Measurements from ENCODE around the gene PTPRM.

The PTPRM gene

GRCh38 chr18:8176554-8176953 is 609.4 kb downstream of the PTPRM start:
- Mint-ChIP-seq H3K9me3 (peaks cover 8% of the 10 kb centered on the region), H3K27me3 (no peaks in the 10 kb centered on the region), H3K4me1 (no peaks in the 10 kb centered on the region), H3K27ac (no peak overlapping the region), H3K4me3 (no peak overlapping the region), H3K36me3 (no peaks in the 10 kb centered on the region)
- CTCF ChIA-PET = no interaction called here
- no peak for DNase-seq

- no peak for DNase-seq
- Mint-ChIP-seq H3K4me1 (no peaks in the 10 kb centered on the region), H3K27me3 (no peaks in the 10 kb centered on the region), H3K27ac (no peak overlapping the region), H3K9me3 (peaks cover 8% of the 10 kb centered on the region), H3K4me3 (no peak overlapping the region), H3K36me3 (no peaks in the 10 kb centered on the region)
- CTCF ChIA-PET = no interaction called here
Observed at GRCh38 chr18:8177330-8178016, 610.4 kb downstream of the PTPRM start.

DNA sequence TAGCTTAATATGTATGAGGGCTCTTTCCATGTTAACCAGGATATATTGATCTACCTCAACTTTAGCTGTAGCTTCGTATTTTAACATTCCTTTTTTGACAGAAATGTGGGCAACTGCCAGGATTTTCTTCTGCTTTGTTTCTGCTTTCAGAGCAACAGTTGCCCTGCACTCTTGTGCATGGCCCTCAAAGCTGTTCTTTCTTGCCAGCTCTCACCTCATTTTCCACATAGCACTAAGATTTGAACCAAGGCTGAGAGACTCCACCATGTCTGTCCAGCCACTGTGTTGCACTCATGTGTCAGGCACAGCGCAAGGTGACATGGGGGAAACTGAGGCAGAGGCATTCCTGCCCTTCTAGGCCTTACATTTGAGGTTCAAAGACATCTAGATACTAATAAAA is 619.3 kb downstream of the PTPRM start:
- H3K36me3 Mint-ChIP-seq = no peaks in the 10 kb centered on the region
- H3K9me3 Mint-ChIP-seq = no peaks in the 10 kb centered on the region
- CTCF ChIA-PET = no interaction called here
- H3K27me3 Mint-ChIP-seq = no peaks in the 10 kb centered on the region
- no peak for DNase-seq
- no peak overlapping the region for H3K27ac Mint-ChIP-seq
- no peaks in the 10 kb centered on the region for H3K4me1 Mint-ChIP-seq
- H3K4me3 Mint-ChIP-seq = no peak overlapping the region

DNA sequence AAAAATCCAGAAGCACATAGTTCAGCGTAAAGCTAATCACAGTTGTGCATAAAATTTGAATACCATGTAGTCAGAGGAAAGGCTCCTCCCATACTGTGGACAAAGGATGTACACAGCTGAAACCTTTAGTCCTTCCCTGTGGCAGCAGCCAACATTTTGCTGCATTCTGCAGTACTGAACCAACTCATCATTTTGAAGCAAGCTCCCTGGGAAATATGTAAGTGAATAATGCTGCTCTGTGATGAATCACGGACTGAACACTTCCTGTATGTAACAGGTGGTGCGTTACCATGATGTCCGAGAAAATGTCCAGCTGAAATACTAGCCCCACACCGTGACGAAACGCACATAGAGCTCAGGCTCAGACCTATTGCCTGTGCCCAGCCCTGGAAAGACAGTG is 621.1 kb downstream of the PTPRM start:
- Mint-ChIP-seq H3K36me3 (no peaks in the 10 kb centered on the region), H3K9me3 (no peaks in the 10 kb centered on the region), H3K4me3 (no peak overlapping the region), H3K4me1 (no peaks in the 10 kb centered on the region), H3K27me3 (no peaks in the 10 kb centered on the region), H3K27ac (no peak overlapping the region)
- CTCF ChIA-PET = no interaction called here
- DNase-seq = no peak

DNA sequence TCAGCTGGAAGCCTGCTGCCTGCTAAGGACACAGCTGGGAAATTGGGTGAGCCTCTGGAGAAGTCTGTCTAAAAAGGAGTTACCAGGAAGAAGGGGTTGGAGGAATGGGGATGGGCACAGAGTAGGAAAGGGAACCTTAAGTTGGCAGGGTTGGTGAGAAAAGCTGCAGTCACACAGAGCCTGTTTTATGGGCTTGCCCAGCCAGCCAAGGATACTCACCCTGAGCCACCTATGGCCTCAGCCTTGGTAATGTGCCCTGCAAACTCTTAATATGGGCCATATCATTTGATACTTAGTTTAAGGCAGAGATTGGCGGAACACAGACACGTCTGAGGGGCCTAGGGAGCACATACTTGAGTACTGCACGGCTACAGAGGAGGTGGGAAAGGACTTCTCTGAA is 623.9 kb downstream of the PTPRM start:
- H3K4me1 Mint-ChIP-seq = no peaks in the 10 kb centered on the region
- no peak overlapping the region for H3K4me3 Mint-ChIP-seq
- DNase-seq = no peak
- no peaks in the 10 kb centered on the region for H3K9me3 Mint-ChIP-seq
- no peaks in the 10 kb centered on the region for H3K36me3 Mint-ChIP-seq
- no peaks in the 10 kb centered on the region for H3K27me3 Mint-ChIP-seq
- CTCF ChIA-PET = no interaction called here
- H3K27ac Mint-ChIP-seq = no peak overlapping the region

- H3K36me3 Mint-ChIP-seq = no peaks in the 10 kb centered on the region
- no peak for DNase-seq
- no peaks in the 10 kb centered on the region for H3K4me1 Mint-ChIP-seq
- H3K4me3 Mint-ChIP-seq = no peak overlapping the region
- no peak overlapping the region for H3K27ac Mint-ChIP-seq
- CTCF ChIA-PET = no interaction called here
- H3K27me3 Mint-ChIP-seq = no peaks in the 10 kb centered on the region
- no peaks in the 10 kb centered on the region for H3K9me3 Mint-ChIP-seq
Observed at GRCh38 chr18:8194431-8194830, 627.3 kb downstream of the PTPRM start.

DNA sequence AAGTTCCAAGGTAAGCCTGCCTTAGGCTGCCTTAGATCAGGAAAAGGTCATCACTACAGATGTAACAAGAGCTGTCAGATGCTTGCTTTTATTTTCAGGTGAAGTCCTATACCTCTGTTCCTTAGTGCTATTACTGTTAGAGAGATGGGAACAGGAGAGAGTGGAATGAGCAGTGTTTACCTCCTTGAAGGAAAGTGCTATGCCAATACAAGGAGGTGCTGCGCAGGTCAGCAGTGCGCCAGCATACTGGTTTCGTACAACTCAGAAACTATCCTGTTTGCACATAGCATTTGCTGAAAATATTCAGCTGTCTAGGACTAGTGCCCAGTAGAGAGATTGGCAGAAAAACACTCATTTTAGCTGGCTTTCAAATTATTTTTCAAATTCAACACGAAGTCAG is 629.1 kb downstream of the PTPRM start:
- DNase-seq = no peak
- Mint-ChIP-seq H3K4me1 (no peaks in the 10 kb centered on the region), H3K4me3 (no peak overlapping the region), H3K27me3 (no peaks in the 10 kb centered on the region), H3K9me3 (no peaks in the 10 kb centered on the region), H3K27ac (no peak overlapping the region), H3K36me3 (no peaks in the 10 kb centered on the region)
- CTCF ChIA-PET = no interaction called here

DNA sequence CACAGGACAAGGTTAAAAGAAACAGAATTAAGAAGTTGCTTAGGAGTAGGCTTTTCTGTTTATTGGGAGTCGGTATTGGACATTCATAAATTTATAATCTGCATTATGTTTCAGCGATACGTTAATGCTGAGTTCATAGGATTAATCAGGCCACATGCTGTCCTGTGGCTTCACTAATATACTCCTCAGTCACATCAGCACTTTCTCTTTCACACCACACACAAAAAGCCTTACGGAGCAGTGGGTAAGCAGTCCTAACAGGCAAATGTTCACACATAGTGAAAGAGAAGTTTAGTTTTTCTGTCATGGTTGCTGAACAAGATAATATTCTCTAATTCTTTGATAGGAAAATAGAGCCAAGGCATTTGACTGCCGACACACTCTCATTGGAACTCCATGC is 630.4 kb downstream of the PTPRM start:
- CTCF ChIA-PET = no interaction called here
- no peaks in the 10 kb centered on the region for H3K9me3 Mint-ChIP-seq
- H3K27me3 Mint-ChIP-seq = no peaks in the 10 kb centered on the region
- no peak overlapping the region for H3K27ac Mint-ChIP-seq
- H3K36me3 Mint-ChIP-seq = no peaks in the 10 kb centered on the region
- no peaks in the 10 kb centered on the region for H3K4me1 Mint-ChIP-seq
- no peak overlapping the region for H3K4me3 Mint-ChIP-seq
- no peak for DNase-seq

DNA sequence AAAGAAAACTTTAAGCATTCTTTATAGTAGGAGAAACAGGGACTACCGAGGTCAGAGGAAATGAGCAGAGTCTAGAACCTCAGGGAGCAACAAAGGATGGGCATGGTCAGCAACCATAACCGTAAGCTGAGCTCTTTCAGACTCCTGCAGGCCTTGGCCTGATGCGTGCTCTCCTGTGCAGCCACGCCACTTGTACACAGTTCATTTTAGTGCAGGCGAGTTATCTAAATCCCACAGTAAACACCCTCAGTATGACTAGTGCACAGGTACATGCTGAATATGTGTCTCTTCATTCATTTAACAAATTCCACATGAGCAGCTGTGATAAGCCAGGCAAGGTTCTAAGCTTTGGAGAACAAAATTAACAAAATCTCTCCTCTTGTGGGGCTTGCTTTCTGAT is 640.9 kb downstream of the PTPRM start:
- H3K4me1 Mint-ChIP-seq = no peaks in the 10 kb centered on the region
- no peak for DNase-seq
- H3K4me3 Mint-ChIP-seq = no peak overlapping the region
- H3K36me3 Mint-ChIP-seq = no peaks in the 10 kb centered on the region
- H3K27me3 Mint-ChIP-seq = no peaks in the 10 kb centered on the region
- H3K9me3 Mint-ChIP-seq = peaks cover 11% of the 10 kb centered on the region
- H3K27ac Mint-ChIP-seq = no peak overlapping the region
- CTCF ChIA-PET = no interaction called here

DNA sequence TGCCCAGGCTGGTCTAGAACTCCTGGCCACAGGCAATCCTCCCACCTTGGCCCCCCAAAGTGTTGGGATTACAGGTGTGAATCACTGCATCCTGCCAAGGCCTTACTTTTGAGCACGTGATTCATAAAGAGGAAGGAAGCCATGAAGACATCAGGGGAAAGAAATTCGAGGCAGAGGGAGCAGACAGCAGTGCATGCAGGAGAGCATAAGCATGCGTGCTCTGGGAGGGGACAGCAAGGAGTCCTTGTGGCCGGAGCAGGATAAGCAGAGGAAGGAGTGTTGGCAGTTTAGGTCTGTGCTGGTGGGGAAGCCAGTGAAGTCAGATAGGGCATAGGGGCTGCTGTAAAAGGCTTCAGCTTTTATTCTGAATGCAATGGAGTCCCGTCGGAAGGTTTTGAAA is 641.6 kb downstream of the PTPRM start:
- Mint-ChIP-seq H3K27ac (no peak overlapping the region), H3K27me3 (no peaks in the 10 kb centered on the region), H3K4me3 (no peak overlapping the region), H3K36me3 (no peaks in the 10 kb centered on the region), H3K4me1 (no peaks in the 10 kb centered on the region), H3K9me3 (peaks cover 11% of the 10 kb centered on the region)
- no peak for DNase-seq
- CTCF ChIA-PET = no interaction called here

DNA sequence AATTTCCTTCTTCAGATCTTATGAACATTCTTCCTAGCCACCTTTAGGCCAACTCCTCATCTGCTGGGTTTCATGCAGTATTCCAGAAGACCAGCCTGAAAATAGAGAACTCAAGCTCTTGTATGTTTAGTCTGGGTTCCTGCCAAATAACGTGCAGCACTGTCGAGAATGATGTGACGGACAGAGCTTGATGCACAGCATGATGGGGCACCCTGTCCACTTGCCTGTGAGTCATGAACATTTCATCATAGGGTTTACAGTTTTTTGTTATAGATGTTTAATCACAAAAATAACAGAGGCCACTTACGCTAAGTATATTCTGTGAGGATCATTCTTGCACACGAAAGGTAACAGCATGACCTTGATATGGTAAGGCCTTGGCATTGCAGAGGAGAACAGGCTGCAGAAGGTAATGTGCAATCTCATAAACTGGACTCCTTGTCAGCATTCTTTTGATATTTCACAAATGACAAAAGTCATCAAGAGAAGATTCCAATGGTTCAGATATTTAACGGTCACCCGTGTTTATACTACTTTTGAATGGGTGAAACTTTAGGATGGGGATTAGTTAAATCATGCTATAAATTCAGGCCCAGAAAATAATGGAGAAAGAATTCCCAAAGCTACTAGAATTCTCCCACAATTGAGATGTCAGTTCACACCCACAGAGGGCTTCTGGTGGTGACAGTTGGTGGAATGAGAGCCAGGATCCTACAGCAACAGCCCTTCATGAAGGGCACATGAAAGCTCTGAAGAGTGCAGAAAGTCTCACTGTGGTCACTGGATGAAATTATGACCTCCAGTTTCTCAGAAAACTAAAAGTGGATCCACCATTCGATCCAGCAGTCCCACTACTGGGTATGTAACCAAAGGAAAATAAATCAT is 646.0 kb downstream of the PTPRM start:
- H3K27ac Mint-ChIP-seq = no peak overlapping the region
- no peak for DNase-seq

DNA sequence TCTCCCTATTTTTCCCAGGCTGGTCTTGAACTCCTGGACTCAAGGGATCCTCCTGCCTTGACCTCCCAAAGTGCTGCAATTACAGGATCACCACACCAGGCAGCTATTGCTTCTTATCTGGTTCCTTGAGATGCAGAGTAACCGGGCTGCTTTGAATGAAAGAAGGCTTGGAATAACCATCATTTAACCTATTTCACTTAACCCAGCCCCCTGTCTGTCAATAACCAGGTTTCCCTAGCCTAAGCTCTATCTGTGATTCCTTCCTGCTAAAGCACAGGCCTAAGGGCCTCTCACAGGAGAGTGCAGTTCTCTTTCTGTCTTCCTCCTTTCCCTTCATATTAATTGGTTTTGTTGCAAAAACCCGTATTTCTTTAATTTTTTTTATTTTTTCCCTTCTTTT is 648.6 kb downstream of the PTPRM start:
- Mint-ChIP-seq H3K36me3 (no peaks in the 10 kb centered on the region), H3K9me3 (peaks cover 10% of the 10 kb centered on the region), H3K27ac (no peak overlapping the region), H3K4me3 (no peak overlapping the region), H3K4me1 (no peaks in the 10 kb centered on the region), H3K27me3 (no peaks in the 10 kb centered on the region)
- DNase-seq = no peak
- CTCF ChIA-PET = no interaction called here

More for the DNA sequence above, 646.0 kb downstream of the PTPRM start:
- no peaks in the 10 kb centered on the region for H3K27me3 Mint-ChIP-seq
- no peaks in the 10 kb centered on the region for H3K4me1 Mint-ChIP-seq
- no peaks in the 10 kb centered on the region for H3K36me3 Mint-ChIP-seq
- H3K9me3 Mint-ChIP-seq = peaks cover 11% of the 10 kb centered on the region
- CTCF ChIA-PET = no interaction called here
- H3K4me3 Mint-ChIP-seq = no peak overlapping the region

GRCh38 chr18:8217051-8217564 is 650.0 kb downstream of the PTPRM start:
- Mint-ChIP-seq H3K9me3 (peaks cover 2% of the 10 kb centered on the region), H3K27me3 (no peaks in the 10 kb centered on the region), H3K27ac (no peak overlapping the region), H3K4me3 (no peak overlapping the region), H3K36me3 (no peaks in the 10 kb centered on the region), H3K4me1 (no peaks in the 10 kb centered on the region)
- DNase-seq = no peak
- CTCF ChIA-PET = no interaction called here

DNA sequence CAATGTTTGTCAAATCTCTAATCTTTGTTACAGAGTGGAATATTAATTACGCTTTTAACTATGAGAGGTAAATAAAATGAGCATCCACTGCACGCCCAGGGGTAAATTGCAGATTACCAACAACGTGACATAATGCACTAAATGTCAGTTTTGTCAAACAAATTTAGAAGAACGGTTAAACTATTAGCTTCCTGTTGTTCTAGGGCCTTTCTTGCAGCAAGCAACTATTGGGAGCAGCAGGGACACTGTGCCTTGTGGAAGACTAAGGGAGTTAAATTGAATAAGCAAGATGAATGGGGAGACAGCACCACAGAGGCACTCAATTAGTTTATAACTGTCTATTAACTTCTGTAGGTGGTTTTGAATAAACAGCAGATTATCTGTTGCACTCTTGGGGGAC is 651.1 kb downstream of the PTPRM start:
- no peak for DNase-seq
- Mint-ChIP-seq H3K9me3 (peaks cover 2% of the 10 kb centered on the region), H3K27me3 (no peaks in the 10 kb centered on the region), H3K27ac (no peak overlapping the region), H3K36me3 (no peaks in the 10 kb centered on the region), H3K4me1 (no peaks in the 10 kb centered on the region), H3K4me3 (no peak overlapping the region)
- CTCF ChIA-PET = no interaction called here

- H3K4me1 Mint-ChIP-seq = no peaks in the 10 kb centered on the region
- no peaks in the 10 kb centered on the region for H3K27me3 Mint-ChIP-seq
- peaks cover 2% of the 10 kb centered on the region for H3K9me3 Mint-ChIP-seq
- CTCF ChIA-PET = no interaction called here
- no peak overlapping the region for H3K27ac Mint-ChIP-seq
- DNase-seq = no peak
- H3K4me3 Mint-ChIP-seq = no peak overlapping the region
- no peaks in the 10 kb centered on the region for H3K36me3 Mint-ChIP-seq
Observed at GRCh38 chr18:8221452-8221851, 654.3 kb downstream of the PTPRM start.
